Measurements from ENCODE around the gene OGFOD2. TPM values are rescaled to one million over a fixed set of nuclear protein-coding genes. Genes with fewer than 3 reads are reported as not detected.

The OGFOD2 gene
- total RNA-seq, 4 donors from 2014 or later, result 5.9 to 16.3 (median 15.5) TPM

DNA sequence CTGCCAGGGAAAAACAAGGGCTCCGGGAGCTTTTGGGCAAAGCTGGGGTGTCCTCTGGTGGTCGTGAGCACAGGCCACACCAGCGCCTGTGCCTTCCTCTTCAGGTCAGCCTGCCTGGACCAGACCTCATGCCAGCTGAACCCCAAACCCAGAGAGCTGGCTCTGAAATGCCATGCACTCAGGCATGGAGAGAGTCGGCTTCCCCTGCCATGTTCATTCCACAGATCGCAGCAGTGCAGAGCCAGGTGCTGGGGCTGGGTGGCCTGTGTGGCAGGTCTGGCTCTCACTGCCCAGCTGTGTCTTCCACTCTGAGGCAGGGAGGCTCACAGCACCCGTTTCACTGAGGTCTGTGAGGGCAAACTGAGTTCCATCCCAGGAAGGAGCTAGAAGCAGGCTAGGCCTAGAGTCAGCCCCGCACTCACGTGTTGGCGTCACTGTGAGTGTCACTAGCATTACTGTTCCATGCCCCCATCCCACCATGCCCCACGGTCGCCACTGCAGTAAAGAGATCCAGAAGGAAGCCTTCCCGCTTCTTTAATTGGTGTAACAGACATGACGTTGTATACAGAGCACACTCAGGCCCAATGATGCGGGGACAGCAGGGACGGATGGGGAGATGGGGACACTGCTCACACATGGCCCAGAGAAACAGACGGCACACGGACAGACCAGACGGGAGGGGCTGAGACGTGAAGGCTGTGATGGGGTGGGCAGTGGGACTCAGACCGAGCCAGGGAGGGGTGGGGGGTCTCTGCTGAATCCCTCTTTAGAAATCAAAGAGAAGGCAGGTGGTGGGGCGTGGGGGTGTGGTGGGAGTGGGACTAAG is 8.1 kb downstream of the OGFOD2 start:
- peaks cover 20 to 48% of the 10 kb centered on the region in 2 donors for H3K4me1 ChIP-seq
- H3K36me3 ChIP-seq, result no peaks in the 10 kb centered on the region
- no peaks in the 10 kb centered on the region for H3K9me3 ChIP-seq
- H3K27ac ChIP-seq, result peak overlapping the region in 1 of 3 donors; percentile 11
- DNase-seq, result no peak
- H3K4me3 ChIP-seq (replicated peaks in 1 of 3), result no peak overlapping the region
- TF ChIP-seq POLR2A (IDR thresholded peaks at IDR 0.05), result no peak
- TF ChIP-seq CTCF (IDR thresholded peaks at IDR 0.05), result no peak
- intact Hi-C loops (cut with DNase I), result loop anchor here (5.0 kb wide), 1 partner anchor 254 kb away; no protein-coding TSS in a partner anchor
- no peaks in the 10 kb centered on the region for H3K27me3 ChIP-seq
- 85 to 86% methylated on average over 15 to 21 of the region's 21 CpGs for WGBS, 2 donors

GRCh38 chr12:122983789-122984515 is 8.9 kb downstream of the OGFOD2 start:
- Histone ChIP-seq H3K36me3 (no peaks in the 10 kb centered on the region), H3K9me3 (no peaks in the 10 kb centered on the region), H3K27me3 (no peaks in the 10 kb centered on the region), H3K4me3 (replicated peaks in 1 of 3) (no peak overlapping the region), H3K4me1 (peaks cover 20 to 48% of the 10 kb centered on the region in 2 donors), H3K27ac (peak overlapping the region in 1 of 3 donors; percentile 11)
- TF ChIP-seq POLR2A (IDR thresholded peaks at IDR 0.05) (no peak), CTCF (IDR thresholded peaks at IDR 0.05) (no peak)
- 42 to 48% methylated on average over 7 to 9 of the region's 9 CpGs for WGBS, 2 donors
- no peak for DNase-seq
- intact Hi-C loops (cut with DNase I), result loop anchor here (5.0 kb wide), 1 partner anchor 253 kb away; no protein-coding TSS in a partner anchor

DNA sequence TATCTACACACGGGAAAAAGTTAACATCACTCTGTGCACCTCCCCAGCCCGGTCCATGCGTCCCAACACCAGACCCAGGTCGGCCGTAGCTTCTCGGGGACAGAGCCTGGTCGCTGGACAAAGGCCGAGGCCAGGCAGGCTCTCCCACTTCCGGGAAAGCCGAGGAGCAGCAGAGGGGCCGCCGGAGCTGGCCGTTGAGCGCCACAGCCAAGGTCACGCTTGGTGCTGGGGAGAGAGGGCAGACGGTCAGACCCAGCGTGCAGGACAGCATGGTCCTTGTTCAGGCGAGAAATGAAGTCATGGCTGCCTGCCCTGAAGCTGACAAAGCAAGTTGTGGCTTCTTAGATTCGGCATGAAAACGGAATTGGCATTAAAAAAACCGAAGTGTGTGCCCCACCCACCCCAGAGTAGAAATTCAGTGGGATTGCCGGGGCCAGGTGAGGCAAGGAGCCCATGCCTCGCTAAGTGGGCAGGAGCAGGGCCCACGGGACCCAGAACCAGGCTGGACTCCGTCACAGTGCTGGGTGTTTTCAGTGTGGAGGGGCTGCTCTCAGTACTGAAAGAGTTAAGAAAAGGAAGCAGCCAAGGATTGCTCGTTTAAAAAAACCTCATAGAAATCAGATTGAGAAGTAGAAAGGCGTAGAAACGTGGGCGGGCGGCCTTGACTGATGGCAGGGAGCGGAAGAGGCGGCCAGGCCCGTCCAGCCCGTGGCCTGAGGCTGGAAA is 9.7 kb downstream of the OGFOD2 start:
- peak overlapping the region in 1 of 3 donors; percentile 11 for H3K27ac ChIP-seq
- peak; percentile 32 to 45 for DNase-seq
- 43 to 44% methylated on average over 34 of the region's 34 CpGs for WGBS, 2 donors
- peaks cover 17 to 43% of the 10 kb centered on the region in 2 donors for H3K4me1 ChIP-seq
- no peaks in the 10 kb centered on the region for H3K27me3 ChIP-seq
- H3K4me3 ChIP-seq (replicated peaks in 1 of 3), result no peak overlapping the region
- intact Hi-C loops (cut with DNase I), result loop anchor here (5.0 kb wide), 1 partner anchor 253 kb away; no protein-coding TSS in a partner anchor
- no peaks in the 10 kb centered on the region for H3K36me3 ChIP-seq
- H3K9me3 ChIP-seq, result no peaks in the 10 kb centered on the region
- TF ChIP-seq CTCF (IDR thresholded peaks at IDR 0.05), result no peak
- TF ChIP-seq POLR2A (IDR thresholded peaks at IDR 0.05), result no peak

- peaks cover 12 to 39% of the 10 kb centered on the region in 2 donors for H3K4me1 ChIP-seq
- H3K36me3 ChIP-seq, result no peaks in the 10 kb centered on the region
- H3K27ac ChIP-seq, result no peak overlapping the region
- no peaks in the 10 kb centered on the region for H3K9me3 ChIP-seq
- WGBS, 2 donors, result 75 to 90% methylated on average over 10 to 27 of the region's 45 CpGs
- no peak for DNase-seq
- intact Hi-C loops (cut with DNase I), result no loop called here
- TF ChIP-seq POLR2A (IDR thresholded peaks at IDR 0.05), result no peak
- no peak overlapping the region for H3K4me3 ChIP-seq (replicated peaks in 1 of 3)
- H3K27me3 ChIP-seq, result no peaks in the 10 kb centered on the region
Observed at GRCh38 chr12:122985338-122986257, 10.6 kb downstream of the OGFOD2 start.

All from thyroid gland (tissue), 4 donors.